WTC11 (cell line): ENCODE data around the gene PRR14L.

ENCODE experiments used
- ATF3 ChIP-seq: sonication (generic); formaldehyde crosslinking; conservative IDR thresholded peaks from 2 replicates; pipeline ENCODE4 v1.8.1; 2022; ENCODE audit warnings: mild to moderate bottlenecking, missing genetic modification reagents
- CTCF ChIP-seq: fragments of 200-600 bp; IDR thresholded peaks from 2 replicates; pipeline ENCODE4 v1.8.0; 2022; ENCODE audit warnings: antibody characterized with exemption
- FOXP4 ChIP-seq: sonication (generic); formaldehyde crosslinking; IDR thresholded peaks from 2 replicates; pipeline ENCODE4 v1.8.0; 2022; ENCODE audit warnings: mild to moderate bottlenecking, missing genetic modification reagents
- SP1 ChIP-seq: sonication (generic); formaldehyde crosslinking; conservative IDR thresholded peaks from 2 replicates; pipeline ENCODE4 v1.8.1; 2022; ENCODE audit warnings: missing genetic modification reagents
- TP53 ChIP-seq: sonication (generic); formaldehyde crosslinking; IDR thresholded peaks from 2 replicates; pipeline ENCODE4 v1.8.1; 2023; ENCODE audit warnings: mild to moderate bottlenecking, missing genetic modification reagents
- USF2 ChIP-seq: sonication (generic); formaldehyde crosslinking; IDR thresholded peaks from 2 replicates; pipeline ENCODE4 v1.8.1; 2023; ENCODE audit warnings: mild to moderate bottlenecking, missing genetic modification reagents, moderate library complexity

GRCh38 chr22:31719850-31720471, 30.0 kb downstream of the PRR14L start:
- TF ChIP-seq USF2 (CRISPR knock-in tag) (no peak), SP1 (CRISPR knock-in tag) (no peak), CTCF (no peak), ATF3 (CRISPR knock-in tag) (no peak), TP53 (CRISPR knock-in tag) (no peak), FOXP4 (CRISPR knock-in tag) (no peak)
